ENCODE measurements around the gene INPP5E.

The INPP5E gene

DNA sequence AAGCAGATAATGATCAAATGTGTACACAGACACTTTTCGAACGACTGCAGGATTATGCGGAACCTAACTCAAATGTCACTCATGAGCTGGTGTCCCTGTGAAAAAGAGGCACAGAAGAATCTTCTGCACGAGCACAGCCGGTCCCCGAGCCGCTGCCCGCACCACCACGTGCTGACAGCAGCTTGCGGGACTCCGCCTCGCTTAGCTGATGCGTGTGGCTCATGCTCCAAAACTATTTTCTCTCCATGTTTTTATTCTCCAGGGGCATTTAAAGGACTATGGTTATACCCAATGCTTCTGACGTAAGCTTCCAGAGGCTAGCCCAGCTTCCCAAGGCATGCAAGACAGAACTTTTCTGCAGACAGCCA lies 33.7 kb upstream of the INPP5E start:
- no peak for DNase-seq

DNA sequence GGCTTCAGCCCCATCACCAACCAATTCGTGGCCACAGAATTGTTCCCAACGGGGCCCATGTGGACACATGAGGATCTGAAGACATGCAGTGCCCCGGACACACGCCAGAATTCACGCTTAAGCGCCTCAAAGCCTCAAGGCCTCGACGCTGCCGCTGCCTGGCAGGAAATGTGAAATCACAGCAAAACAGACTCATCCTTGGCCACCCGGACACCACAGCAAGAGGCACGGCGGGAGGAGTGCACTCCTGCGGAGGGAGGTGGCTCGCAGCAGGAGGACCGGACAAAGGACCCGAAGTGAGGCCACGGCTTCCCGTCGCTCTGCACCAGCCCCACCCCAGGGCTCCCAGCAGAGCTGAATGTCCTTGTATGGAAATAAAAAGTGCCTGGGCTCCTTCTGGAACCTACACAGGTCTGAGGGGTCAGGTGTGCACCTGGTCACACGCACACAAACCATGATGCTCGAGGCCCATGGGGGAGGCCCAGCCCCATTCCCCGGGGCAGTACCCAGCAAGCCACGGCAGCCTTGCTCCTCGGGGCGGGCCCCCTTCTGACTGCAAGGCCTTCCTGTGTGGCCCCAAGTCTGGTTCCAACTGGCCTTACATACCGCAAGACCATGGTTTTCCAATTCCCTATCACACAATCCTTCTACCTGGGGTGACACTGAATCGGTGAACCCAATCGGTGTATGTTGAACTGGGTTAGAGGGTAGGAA lies 33.2 kb upstream of the INPP5E start:
- DNase-seq, result no peak

DNA sequence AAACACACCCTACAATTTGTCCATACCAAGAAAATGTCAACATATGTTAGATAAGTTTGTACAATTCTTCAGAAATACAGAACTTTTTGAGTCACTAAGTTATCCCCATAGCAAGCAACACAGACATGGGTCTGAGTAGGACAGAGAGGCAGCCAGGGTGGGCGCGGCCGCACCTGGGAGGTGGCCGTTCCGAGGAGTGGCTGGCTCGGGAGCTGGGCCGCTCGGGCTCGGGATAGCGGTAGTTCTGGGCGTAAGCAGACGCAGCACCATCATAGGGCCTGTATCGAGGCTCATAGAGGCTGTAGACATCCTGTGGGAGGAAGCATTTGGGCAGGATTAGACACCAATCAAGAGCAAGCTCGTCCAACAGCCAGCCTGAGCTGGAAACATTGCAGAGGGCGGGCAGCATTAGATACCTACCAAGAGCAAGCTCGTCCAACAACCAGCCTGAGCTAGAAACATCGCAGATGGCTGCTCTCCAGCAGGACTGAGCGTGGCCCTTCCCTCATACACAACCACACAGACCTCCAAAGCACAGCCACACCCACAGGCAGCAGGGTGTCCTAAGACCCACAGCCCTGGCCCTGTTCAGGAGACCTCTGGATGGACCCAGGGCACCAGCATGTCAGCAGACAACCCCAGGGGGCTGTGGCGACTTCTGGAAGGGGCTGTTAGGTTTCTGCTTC lies 32.3 kb upstream of the INPP5E start:
- no peak for DNase-seq

DNA sequence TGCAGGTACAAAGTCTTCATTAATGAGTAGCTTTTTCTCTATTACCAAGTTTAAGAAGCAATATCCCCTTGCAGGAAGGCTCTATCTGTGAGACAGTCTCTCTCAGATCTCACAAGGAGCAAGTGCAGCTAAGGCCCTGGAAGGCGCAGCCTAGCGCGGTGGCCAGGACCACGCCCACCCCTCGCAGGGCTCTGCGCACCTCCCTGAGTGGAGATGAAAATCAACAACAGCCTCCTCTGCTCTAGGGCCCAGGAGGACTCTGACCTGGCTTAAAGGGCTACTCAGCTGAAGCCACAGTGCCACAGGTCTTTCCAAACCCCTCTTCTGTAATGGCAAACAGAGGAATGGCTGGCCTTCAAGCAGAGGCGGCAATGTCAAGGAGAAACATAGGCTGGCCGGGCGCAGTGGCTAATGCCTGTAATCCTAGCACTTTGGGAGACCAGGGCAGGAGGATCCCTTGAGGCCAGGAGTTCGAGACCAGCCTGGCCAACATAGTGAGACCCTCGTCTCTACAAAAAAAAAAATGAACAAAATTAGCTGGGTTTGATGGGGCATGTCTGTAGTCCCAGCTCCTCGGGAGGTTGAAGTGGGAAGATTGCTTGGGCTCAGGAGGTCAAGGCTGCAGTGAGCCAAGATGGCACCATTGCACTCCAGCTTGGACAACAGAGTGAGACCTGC lies 31.3 kb upstream of the INPP5E start:
- no peak for DNase-seq

DNA sequence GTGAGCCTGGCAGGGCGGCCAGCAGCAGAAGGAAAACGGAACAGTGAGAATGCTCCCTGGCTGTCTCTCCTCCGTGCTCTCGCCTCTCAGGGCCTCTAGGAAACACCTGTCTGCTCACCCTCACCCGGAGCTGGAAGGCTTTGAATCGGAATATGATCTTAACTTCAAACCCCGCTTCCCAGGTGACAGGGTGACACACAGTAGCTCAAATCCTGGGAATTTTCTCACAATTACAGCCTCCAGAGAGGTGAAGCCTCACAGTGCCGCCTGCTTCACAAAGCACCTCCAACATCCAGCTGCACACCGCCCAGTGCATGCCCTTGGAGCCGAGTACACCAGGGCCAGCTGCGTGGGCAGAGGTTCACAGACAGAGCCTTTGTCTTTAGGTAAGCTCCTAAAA lies 30.7 kb upstream of the INPP5E start:
- DNase-seq, result no peak

DNA sequence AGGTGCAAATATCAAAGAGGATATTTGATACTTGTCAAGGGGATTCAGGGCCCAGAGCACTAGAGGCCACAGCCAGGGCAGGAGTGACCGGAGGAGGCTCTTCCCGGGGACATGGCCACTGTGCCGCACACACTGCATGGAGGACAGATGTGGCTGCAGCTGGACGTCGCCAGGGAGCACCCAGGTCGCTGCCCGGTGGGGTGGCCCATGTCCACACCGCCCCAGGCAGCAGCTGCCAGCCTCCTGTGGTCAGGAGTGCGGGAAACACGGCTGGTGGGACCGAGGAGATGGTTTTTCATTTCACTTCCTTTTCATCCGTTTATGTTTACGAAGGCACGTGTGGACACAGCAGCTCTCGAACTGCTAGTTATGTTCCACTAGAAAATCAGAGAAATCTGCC lies 28.1 kb upstream of the INPP5E start:
- DNase-seq, result no peak

DNA sequence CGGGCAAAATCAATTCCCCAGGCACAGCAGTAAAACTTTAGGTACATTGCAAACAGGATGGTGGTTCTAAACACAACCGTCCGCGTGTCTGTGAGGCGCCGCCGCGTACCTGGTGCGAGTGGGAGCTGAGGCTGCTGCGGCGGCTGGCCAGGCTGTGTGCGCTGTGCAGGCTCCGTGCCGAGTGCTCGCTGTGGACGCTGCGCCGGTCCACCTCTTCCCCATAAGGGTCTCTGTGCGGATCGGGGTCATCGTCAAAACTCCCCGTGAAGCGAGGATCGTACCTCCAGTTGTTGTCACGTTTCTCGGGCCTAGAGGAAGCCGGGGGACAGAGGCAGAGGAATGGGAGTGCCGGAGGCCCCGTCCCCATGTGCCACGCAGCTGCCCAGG lies 26.5 kb upstream of the INPP5E start:
- no peak for DNase-seq

DNA sequence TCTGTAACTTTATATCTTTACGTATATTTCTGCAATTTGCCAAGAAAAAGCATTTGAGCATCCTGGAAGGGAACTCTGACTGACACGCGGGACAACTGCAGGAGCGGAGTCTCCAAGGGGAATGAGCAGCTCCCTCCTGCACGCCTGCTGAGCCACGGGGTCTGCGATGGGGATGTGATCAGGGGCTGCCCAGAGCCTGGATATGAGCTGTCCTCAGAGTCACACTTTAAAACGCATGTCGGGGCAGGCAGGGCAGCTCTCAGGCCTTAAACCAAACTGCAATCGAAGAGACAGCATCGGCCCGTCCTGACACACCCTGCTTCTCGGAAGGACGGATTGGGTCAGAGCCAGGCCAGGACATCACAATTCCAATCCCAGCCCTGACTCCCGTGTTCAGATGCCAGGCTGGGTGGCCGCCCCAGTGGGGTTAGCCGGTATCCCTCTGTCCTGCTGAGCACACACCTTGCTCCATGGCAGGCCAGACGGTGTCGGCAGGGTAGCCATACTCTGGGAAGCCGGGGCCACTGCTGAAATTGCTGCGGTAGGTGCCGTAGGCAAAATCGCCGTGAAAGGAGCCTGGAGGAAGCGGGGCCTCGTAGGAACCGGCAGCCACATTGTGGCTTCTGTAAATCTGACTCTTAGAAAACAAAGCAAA lies 26.0 kb upstream of the INPP5E start:
- DNase-seq, result no peak

DNA sequence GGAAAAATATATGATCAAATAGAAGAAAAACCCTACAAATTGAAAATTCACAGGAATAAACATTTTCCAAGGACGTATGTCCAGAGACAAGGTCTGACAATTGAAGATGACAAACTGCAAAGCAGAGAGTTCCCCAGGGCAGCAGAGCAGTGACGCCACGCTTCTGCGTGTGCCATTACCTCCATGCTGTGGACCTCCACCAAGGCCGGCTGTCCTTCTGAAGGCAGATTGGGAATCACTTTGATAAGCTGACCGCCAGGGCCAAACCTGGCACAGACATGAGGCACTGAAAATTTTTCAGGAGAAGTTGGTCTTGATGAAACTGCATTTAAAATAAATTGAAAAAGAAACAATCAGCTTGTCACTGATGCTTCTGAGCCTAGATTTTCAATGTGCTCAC lies 24.6 kb upstream of the INPP5E start:
- no peak for DNase-seq

DNA sequence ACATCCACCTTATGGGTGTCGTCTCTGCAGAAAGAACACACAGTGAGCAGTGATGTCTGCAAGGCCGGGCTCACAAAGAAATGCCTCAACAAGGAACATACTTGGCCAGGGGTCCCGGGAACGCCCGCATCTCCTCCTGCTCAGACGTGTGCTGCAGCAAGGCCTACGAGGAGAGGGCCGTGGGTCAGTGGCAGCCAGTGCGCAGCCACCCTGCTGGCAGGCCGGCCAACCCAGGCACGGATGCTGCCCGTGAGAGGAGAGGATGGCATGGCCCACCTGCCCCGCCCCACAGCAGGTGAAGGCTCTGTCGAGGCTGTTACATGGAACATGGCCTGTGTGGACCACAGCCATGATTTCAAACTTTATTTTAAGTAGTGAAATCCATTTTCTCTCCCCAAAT lies 23.9 kb upstream of the INPP5E start:
- DNase-seq, result no peak

DNA sequence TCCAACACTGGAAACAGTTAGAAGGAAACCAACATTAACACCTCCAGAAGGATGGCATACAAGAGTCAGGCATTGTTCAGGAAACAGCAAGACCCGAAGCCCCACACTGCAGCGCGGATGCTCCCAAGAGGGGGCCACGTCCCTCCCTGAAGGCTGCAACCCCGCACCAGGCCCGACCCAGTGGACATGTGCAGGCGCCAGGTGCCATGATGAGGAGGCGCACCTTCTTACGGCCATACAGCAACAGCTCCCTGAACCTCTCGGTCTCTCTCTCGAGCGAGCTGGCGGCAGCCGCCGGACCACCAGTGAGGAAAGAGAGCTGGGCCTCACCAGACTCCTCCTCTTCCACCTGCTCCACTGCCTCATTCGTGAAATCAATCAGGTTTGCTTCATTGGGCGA lies 23.0 kb upstream of the INPP5E start:
- DNase-seq, result no peak

DNA sequence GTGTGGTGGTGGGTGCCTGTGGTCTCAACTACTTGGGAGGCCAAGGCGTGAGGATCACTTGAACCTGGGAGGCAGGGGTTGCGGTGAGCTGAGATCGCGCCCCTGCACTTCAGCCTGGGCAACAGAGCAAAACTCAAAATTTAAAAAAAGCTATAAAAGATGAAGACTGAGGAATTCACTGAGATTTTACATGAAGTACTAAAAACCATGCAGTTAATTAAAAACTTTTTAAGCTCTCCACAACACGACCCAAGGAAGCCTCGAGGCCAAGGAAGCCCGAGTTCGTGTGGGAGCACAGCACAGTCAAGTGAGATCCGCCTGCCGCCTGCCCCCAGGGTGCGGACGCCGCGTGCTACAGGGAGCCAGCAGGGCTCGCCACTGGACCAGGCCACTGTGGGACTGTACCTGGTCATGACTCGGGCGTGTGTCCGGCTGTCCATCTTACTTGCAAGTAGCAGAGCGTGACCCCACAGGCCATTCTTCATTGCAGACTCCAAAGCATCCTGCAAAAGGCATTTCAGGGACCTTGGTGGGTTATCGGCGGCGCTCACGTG lies 21.2 kb upstream of the INPP5E start:
- DNase-seq, result no peak

DNA sequence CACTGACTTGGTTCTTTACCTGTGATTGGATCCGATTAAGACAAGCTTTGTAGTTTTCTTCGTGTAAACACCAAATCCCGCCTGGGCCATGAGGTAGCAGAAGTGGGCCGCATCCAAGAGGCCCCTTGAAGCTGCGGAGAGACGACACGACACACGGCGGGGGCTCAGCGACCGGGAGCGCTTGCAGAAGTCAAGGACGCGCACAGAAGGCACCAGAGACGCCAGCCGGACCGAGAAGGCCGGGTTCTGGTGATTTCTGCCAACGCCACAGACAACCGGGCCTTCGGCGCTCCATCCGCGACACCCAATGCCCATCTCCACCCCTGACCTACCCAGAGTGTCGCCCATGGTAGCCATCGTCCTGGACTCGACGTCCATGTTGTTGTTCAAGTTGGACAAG lies 19.8 kb upstream of the INPP5E start:
- no peak for DNase-seq

DNA sequence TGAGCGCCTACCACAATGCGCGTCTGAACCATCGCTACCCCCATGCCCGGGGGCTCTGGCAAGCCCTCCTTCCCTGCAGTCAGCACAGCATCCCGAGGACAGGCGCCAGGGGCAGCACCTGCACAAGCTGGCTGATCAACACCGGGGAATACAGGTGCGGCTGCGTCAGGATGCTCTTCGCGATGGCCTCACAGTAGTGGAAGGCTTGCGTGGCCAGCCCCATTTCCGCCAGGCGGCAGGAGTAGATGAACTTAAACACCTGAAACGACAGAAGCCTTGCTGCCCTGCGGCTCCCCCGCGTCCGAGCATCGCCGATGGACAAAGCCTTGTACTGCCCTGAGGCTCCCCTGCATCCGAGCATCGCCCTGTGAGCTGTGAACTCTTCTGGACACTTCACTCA lies 17.7 kb upstream of the INPP5E start:
- DNase-seq, result no peak

DNA sequence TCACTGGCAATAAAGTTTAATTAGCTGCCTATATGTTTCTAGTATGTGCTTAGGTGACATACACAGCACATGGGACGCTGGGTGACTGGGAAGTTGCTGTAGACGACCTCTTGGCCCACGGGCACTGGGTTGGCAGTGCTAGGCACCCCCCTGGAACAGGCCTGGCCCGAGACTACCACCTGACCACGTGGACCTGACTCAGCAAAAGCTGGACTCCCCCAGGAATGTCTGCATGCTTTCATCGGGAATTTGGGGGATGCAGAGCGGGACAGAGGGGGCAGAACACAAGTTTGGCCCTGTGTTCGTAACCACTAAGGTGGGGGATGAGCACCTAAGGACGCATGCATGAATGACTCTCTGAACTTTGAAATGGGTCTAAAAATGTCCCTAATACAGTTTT lies 16.6 kb upstream of the INPP5E start:
- no peak for DNase-seq

DNA sequence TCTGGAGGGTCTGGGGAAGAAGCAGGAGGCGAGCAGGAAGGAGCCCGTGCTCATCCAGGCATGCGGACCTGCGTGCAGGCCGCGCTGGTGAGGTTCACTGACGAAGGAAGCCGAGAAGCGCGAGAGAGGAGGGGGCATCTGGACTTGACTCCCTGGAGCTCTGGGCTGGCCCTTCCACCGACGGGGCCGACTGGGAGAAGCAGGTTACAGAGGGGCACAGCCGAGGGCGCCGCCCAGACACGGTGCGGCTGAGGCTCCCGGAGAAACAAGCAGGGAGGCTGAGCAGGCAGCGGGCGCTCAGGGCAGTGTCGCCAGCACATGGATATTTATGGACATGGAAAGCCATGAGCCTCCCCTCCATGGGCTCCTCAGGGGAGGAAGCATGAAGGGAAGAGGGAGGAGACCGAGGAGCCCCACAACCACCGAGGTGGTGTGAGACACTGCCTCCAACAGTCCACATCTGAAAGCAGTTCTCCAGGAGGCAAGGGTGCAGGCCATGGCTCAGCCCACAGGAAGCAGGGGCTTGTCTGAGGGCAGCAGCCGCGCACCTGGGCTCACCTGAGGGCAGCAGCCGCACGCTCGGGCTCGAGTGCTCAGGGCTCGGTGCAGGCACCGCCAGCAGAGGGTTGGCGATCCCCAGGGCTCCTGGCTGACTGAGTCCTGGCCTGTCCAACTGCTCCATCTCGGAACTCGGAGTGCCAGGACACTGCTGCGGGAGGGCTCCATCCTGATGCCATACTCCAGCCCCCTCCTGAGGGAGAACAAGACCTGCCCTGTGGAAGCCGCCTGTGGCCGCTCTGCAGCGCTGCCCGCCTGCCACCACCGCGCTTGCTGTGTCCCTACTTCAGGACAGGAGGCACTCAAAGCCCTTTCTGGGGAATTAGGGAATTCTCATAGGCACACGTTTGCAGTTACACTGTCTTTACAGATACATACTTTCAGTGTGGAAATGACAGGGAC lies 15.7 kb upstream of the INPP5E start:
- no peak for DNase-seq

DNA sequence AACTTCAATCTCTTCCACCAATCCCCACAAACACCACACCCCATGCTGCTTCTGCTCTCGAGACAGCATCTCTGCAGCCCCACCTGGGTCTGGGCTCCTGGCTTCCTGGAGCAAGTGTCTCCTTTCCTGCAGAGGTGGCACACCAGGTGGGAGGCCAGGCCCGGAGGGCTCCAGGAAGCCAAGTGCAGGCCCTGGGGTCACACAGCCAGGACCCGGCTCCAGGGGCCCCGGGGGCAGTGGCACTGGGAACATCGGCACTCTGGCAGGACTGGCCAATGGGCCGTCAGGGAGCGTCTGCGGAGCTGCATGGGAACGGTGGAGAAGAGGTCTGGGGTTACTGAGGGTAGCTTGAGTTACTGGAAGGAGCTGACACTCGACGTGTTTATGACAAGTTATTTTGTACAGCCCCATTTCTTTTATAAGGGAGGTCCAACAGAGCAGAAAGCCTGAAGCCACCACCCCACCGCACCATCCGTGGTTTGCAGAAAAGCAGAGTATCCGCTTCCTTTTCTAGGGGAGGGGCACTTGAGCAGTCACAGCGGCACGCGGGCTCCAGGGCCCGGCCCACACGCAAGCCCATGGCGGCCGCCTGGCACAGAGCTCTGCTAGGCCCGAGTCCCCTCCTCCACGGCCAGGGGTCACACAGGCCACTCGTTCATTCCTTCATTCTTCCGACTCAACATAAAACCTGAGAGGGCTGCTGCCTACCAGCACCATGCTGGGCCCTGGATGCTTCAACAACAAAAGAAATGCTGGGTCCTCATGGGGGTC lies 14.6 kb upstream of the INPP5E start:
- no peak for DNase-seq

DNA sequence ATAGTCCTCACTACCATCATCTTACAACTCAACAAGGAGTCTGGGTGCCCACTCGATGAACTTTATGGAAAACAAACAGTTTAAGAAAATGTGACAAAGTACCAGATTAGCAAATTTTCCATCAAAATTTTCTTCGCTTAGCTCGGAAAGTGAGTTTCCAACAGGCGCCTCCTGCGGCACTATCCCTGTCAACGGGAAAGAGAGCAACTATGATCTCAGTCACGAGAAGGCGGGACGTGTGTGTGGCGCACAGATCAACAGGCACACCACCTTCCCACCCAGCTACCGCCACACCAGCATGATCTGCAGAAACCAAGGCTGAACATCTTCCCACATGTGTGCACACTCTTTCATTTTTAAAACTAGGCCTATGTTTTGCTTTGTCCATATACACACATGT lies 13.7 kb upstream of the INPP5E start:
- DNase-seq, result no peak

DNA sequence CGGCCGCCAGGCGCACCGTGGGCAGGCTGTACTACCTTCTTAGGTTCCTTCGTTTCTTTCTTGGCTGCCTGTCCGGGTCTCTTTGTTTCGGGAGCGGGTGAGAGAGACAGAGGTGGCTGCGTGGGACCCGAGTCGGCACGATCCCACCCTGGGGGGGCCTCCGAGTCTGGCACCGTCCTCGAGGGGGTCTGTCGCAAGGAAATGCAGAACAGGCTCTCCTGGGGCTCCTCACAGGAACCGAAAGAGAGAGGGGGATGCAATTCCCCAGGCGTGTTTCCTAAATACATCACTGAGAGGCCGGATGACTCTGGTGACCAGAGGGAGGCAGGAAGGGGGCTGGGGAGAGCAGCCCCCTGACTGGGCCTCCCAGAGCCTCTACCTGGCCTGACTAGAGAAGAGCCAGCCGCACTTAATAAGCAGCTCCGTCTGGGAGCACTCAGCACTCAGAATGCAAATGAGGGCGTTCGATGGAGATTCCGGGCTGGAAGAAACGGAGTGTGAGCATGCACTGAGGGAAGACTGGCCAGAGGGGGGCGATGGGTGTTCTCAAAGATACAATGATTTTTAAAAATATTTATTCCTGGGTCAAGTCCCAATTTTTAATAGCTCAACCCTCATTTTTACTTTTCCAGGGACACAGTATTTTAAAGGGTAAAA lies 11.7 kb upstream of the INPP5E start:
- no peak for DNase-seq

DNA sequence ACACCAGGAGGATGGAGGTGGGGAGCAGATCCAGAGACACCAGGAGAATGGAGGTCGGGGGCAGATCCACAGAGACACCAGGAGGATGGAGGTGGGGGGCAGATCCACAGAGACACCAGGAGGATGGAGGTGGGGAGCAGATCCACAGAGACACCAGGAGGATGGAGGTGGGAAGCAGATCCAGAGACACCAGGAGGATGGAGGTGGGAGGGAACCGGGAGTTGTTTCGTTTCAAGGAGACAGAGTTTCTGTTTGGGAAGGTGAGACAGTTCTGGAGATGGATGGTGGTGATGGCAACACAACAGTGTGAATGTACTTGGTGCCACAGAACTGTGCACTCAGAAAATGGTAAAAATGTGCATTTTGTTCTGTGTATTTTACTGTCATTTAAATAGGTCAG lies 9.0 kb upstream of the INPP5E start:
- no peak for DNase-seq

DNA sequence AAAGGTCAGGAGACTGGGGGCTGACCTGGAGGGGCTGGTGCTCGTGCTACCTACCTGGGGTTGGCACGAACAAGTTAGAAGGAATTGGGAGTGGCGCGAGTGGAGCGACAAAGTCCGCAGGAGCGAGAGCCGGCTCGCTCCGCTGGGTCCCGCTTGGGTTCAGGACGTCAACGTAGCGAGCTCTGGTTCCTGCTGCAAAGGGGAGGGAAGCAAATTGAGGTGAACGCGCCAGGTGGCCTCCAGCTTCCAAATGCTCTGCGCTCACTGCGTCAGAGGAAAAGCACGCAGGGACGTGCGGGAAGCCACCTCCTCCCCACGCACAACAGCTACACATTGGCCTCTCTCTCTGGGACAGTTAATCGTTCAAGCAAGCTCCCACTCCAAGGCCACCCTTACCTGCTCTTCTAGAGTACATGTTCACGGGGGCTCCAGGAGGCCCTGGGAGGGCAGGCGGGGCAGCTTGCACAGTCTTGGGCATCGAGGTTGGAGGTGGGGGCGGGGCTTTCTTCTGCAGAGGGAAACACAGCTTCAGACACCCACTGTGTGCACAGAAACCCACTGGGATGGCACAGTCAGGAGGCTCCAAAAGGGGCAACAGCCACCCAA lies 7.6 kb upstream of the INPP5E start:
- DNase-seq, result no peak
